ENCODE measurements around the gene RAET1G.
"Not testable (repeated sequence)": the region's sequence is repeated elsewhere in the genome, so short reads cannot be mapped to it uniquely, and the experiment has no call there.

The RAET1G gene

GRCh38 chr6:149966319-149966718, 43.4 kb upstream of the RAET1G start:
- no CpG with 5 or more reads among the region's 2 CpGs for WGBS (ENCODE audit: extremely low coverage, insufficient coverage, low lambda C conversion rate)
- H4K5ac ChIP-seq (ENCODE audit: low read length); H3K4me1 ChIP-seq (ENCODE audit: control insufficient read depth, low read depth, low read length); H3K9ac ChIP-seq (ENCODE audit: low read length); H3K79me1 ChIP-seq (ENCODE audit: low read length); H2BK15ac ChIP-seq (replicated peaks; ENCODE audit: low read depth); H2BK120ac ChIP-seq (ENCODE audit: low read depth, low read length); H3K4ac ChIP-seq (ENCODE audit: low read depth, low read length); H3K79me2 ChIP-seq (ENCODE audit: control insufficient read depth, insufficient read depth, low read length); H4K8ac ChIP-seq (ENCODE audit: low read depth, low read length); H2AK5ac ChIP-seq (ENCODE audit: low read length); H3K4me2 ChIP-seq (ENCODE audit: low read length); DNase-seq; H3K4me3 ChIP-seq (ENCODE audit: low read length); H2BK5ac ChIP-seq (ENCODE audit: low read length); H3K36me3 ChIP-seq (ENCODE audit: control insufficient read depth, insufficient read depth, low read length); H3K27ac ChIP-seq (ENCODE audit: low read depth, low read length); H3K23ac ChIP-seq (ENCODE audit: low read length); H3K18ac ChIP-seq (ENCODE audit: low read length); H3K56ac ChIP-seq (ENCODE audit: low read length): not testable (repeated sequence)
- H3K27me3 ChIP-seq (ENCODE audit: insufficient read depth, low read length, poor library complexity), result peaks cover 26% of the 10 kb centered on the region

GRCh38 chr6:149965194-149966020, 42.5 kb upstream of the RAET1G start:
- no peak overlapping the region for H3K4ac ChIP-seq (ENCODE audit: low read depth, low read length)
- H4K8ac ChIP-seq (ENCODE audit: low read depth, low read length), result no peak overlapping the region
- no peaks in the 10 kb centered on the region for H3K79me2 ChIP-seq (ENCODE audit: control insufficient read depth, insufficient read depth, low read length)
- H3K27me3 ChIP-seq (ENCODE audit: insufficient read depth, low read length, poor library complexity), result peaks cover 26% of the 10 kb centered on the region
- peak overlapping the region; percentile 38 for H3K9ac ChIP-seq (ENCODE audit: low read length)
- H2BK5ac ChIP-seq (ENCODE audit: low read length), result no peak overlapping the region
- no peak overlapping the region for H3K23ac ChIP-seq (ENCODE audit: low read length)
- no peak overlapping the region for H3K27ac ChIP-seq (ENCODE audit: low read depth, low read length)
- no peak overlapping the region for H2BK15ac ChIP-seq (replicated peaks; ENCODE audit: low read depth)
- no peak overlapping the region for H3K18ac ChIP-seq (ENCODE audit: low read length)
- H2BK120ac ChIP-seq (ENCODE audit: low read depth, low read length), result no peak overlapping the region
- peak overlapping the region; percentile 46 for H3K4me2 ChIP-seq (ENCODE audit: low read length)
- H3K56ac ChIP-seq (ENCODE audit: low read length), result peak overlapping the region; percentile 88
- H3K4me3 ChIP-seq (ENCODE audit: low read length), result no peak overlapping the region
- no peaks in the 10 kb centered on the region for H3K36me3 ChIP-seq (ENCODE audit: control insufficient read depth, insufficient read depth, low read length)
- no peaks in the 10 kb centered on the region for H3K4me1 ChIP-seq (ENCODE audit: control insufficient read depth, low read depth, low read length)
- no CpG with 5 or more reads among the region's 38 CpGs for WGBS (ENCODE audit: extremely low coverage, insufficient coverage, low lambda C conversion rate)
- no peaks in the 10 kb centered on the region for H3K79me1 ChIP-seq (ENCODE audit: low read length)
- H4K5ac ChIP-seq (ENCODE audit: low read length), result no peak overlapping the region
- peak; percentile 46 for DNase-seq
- no peak overlapping the region for H2AK5ac ChIP-seq (ENCODE audit: low read length)

- no CpG with 5 or more reads among the region's 103 CpGs for WGBS (ENCODE audit: extremely low coverage, insufficient coverage, low lambda C conversion rate)
- Histone ChIP-seq H3K4ac (ENCODE audit: low read depth, low read length) (no peak overlapping the region), H2BK15ac (replicated peaks; ENCODE audit: low read depth) (no peak overlapping the region), H4K8ac (ENCODE audit: low read depth, low read length) (no peak overlapping the region), H3K27ac (ENCODE audit: low read depth, low read length) (no peak overlapping the region), H3K79me1 (ENCODE audit: low read length) (no peaks in the 10 kb centered on the region), H3K79me2 (ENCODE audit: control insufficient read depth, insufficient read depth, low read length) (no peaks in the 10 kb centered on the region), H3K4me1 (ENCODE audit: control insufficient read depth, low read depth, low read length) (no peaks in the 10 kb centered on the region), H2BK5ac (ENCODE audit: low read length) (no peak overlapping the region), H3K23ac (ENCODE audit: low read length) (no peak overlapping the region), H4K5ac (ENCODE audit: low read length) (no peak overlapping the region), H3K4me2 (ENCODE audit: low read length) (peak overlapping the region; percentile 30), H3K4me3 (ENCODE audit: low read length) (peak overlapping the region; percentile 39), H3K27me3 (ENCODE audit: insufficient read depth, low read length, poor library complexity) (peaks cover 26% of the 10 kb centered on the region), H3K36me3 (ENCODE audit: control insufficient read depth, insufficient read depth, low read length) (no peaks in the 10 kb centered on the region), H3K9ac (ENCODE audit: low read length) (peak overlapping the region; percentile 72), H3K56ac (ENCODE audit: low read length) (peak overlapping the region; percentile 88), H3K18ac (ENCODE audit: low read length) (no peak overlapping the region), H2AK5ac (ENCODE audit: low read length) (no peak overlapping the region), H2BK120ac (ENCODE audit: low read depth, low read length) (no peak overlapping the region)
- DNase-seq, result peak; percentile 48
Measured at GRCh38 chr6:149964308-149965193, 41.6 kb upstream of the RAET1G start.

- no peak within 1 kb of the TSS for H3K4ac ChIP-seq (ENCODE audit: low read depth, low read length)
- H3K9ac ChIP-seq (ENCODE audit: low read length), result peak within 1 kb of the TSS; percentile 72
- no peak within 1 kb of the TSS for H2BK5ac ChIP-seq (ENCODE audit: low read length)
- no peaks in the 10 kb centered on the region for H3K36me3 ChIP-seq (ENCODE audit: control insufficient read depth, insufficient read depth, low read length)
- H3K4me3 ChIP-seq (ENCODE audit: low read length), result peak within 1 kb of the TSS; percentile 46
- peak within 1 kb of the TSS; percentile 62 for H3K4me2 ChIP-seq (ENCODE audit: low read length)
- no peak within 1 kb of the TSS for H4K5ac ChIP-seq (ENCODE audit: low read length)
- H2BK15ac ChIP-seq (replicated peaks; ENCODE audit: low read depth), result no peak within 1 kb of the TSS
- H3K23ac ChIP-seq (ENCODE audit: low read length), result no peak within 1 kb of the TSS
- peak; percentile 96 for DNase-seq
- peaks cover 30% of the 10 kb centered on the region for H3K27me3 ChIP-seq (ENCODE audit: insufficient read depth, low read length, poor library complexity)
- no CpG with 5 or more reads among the region's 69 CpGs for WGBS (ENCODE audit: extremely low coverage, insufficient coverage, low lambda C conversion rate)
- no peak within 1 kb of the TSS for H3K27ac ChIP-seq (ENCODE audit: low read depth, low read length)
- no peak within 1 kb of the TSS for H4K8ac ChIP-seq (ENCODE audit: low read depth, low read length)
- no peaks in the 10 kb centered on the region for H3K79me1 ChIP-seq (ENCODE audit: low read length)
- no peaks in the 10 kb centered on the region for H3K79me2 ChIP-seq (ENCODE audit: control insufficient read depth, insufficient read depth, low read length)
- H3K18ac ChIP-seq (ENCODE audit: low read length), result no peak within 1 kb of the TSS
- H3K4me1 ChIP-seq (ENCODE audit: control insufficient read depth, low read depth, low read length), result no peaks in the 10 kb centered on the region
- H2AK5ac ChIP-seq (ENCODE audit: low read length), result peak within 1 kb of the TSS; percentile 78
- no peak within 1 kb of the TSS for H2BK120ac ChIP-seq (ENCODE audit: low read depth, low read length)
- H3K56ac ChIP-seq (ENCODE audit: low read length), result peak within 1 kb of the TSS; percentile 88
Measured at GRCh38 chr6:149963462-149964307, 40.8 kb upstream of the RAET1G start, which contains the start of gene ULBP1. ULBP1 (plus strand) TSS chr6:149963943; CDS start chr6:149964050, 107 bp downstream.

GRCh38 chr6:149963212-149963461, 40.2 kb upstream of the RAET1G start:
- H3K56ac ChIP-seq (ENCODE audit: low read length), result peak overlapping the region; percentile 73
- H3K4ac ChIP-seq (ENCODE audit: low read depth, low read length), result no peak overlapping the region
- H3K27ac ChIP-seq (ENCODE audit: low read depth, low read length), result no peak overlapping the region
- H3K4me3 ChIP-seq (ENCODE audit: low read length), result no peak overlapping the region
- peaks cover 30% of the 10 kb centered on the region for H3K27me3 ChIP-seq (ENCODE audit: insufficient read depth, low read length, poor library complexity)
- H3K4me2 ChIP-seq (ENCODE audit: low read length), result peak overlapping the region; percentile 62
- H2BK120ac ChIP-seq (ENCODE audit: low read depth, low read length), result no peak overlapping the region
- H3K18ac ChIP-seq (ENCODE audit: low read length), result no peak overlapping the region
- no peak overlapping the region for H4K5ac ChIP-seq (ENCODE audit: low read length)
- H2AK5ac ChIP-seq (ENCODE audit: low read length), result no peak overlapping the region
- H3K9ac ChIP-seq (ENCODE audit: low read length), result peak overlapping the region; percentile 37
- H3K79me2 ChIP-seq (ENCODE audit: control insufficient read depth, insufficient read depth, low read length), result no peaks in the 10 kb centered on the region
- H2BK5ac ChIP-seq (ENCODE audit: low read length), result no peak overlapping the region
- DNase-seq, result peak; percentile 80
- no peaks in the 10 kb centered on the region for H3K4me1 ChIP-seq (ENCODE audit: control insufficient read depth, low read depth, low read length)
- H3K79me1 ChIP-seq (ENCODE audit: low read length), result no peaks in the 10 kb centered on the region
- H4K8ac ChIP-seq (ENCODE audit: low read depth, low read length), result no peak overlapping the region
- no peak overlapping the region for H3K23ac ChIP-seq (ENCODE audit: low read length)
- H3K36me3 ChIP-seq (ENCODE audit: control insufficient read depth, insufficient read depth, low read length), result no peaks in the 10 kb centered on the region
- no CpG with 5 or more reads among the region's 8 CpGs for WGBS (ENCODE audit: extremely low coverage, insufficient coverage, low lambda C conversion rate)
- no peak overlapping the region for H2BK15ac ChIP-seq (replicated peaks; ENCODE audit: low read depth)

Data from mesendoderm (in vitro differentiated cells).